Muscle layer of duodenum (tissue), 2 donors: ENCODE measurements around the gene LTBP2.

Experiments used
- H3K27ac ChIP-seq: one replicate; pipeline ENCODE4 v1.7.0; 2013; ENCODE audit warnings: mild to moderate bottlenecking, low read length
- H3K27me3 ChIP-seq: one replicate; pipeline ENCODE4 v1.7.0; 2013; ENCODE audit warnings: low read depth, mild to moderate bottlenecking, control low read depth, low read length
- H3K36me3 ChIP-seq, 2 donors: one replicate each; pipeline ENCODE4 v1.7.0; 2013; ENCODE audit warnings: low read length in 2 of 2, control low read depth in 1 of 2, mild to moderate bottlenecking in 1 of 2; ENCODE audit not compliant: insufficient read depth in 2 of 2, control insufficient read depth in 1 of 2
- H3K4me1 ChIP-seq, 2 donors: one replicate each; pipeline ENCODE4 v1.7.0; 2013; ENCODE audit warnings: low read length in 2 of 2, mild to moderate bottlenecking in 2 of 2, control low read depth in 1 of 2, moderate library complexity in 1 of 2; ENCODE audit not compliant: insufficient read depth in 2 of 2, control insufficient read depth in 1 of 2
- H3K4me3 ChIP-seq, 2 donors: one replicate each; pipeline ENCODE4 v1.7.0; 2013; ENCODE audit warnings: low read length in 2 of 2, low read depth in 1 of 2, mild to moderate bottlenecking in 1 of 2
- H3K9me3 ChIP-seq, 2 donors: one replicate each; pipeline ENCODE4 v1.7.0; 2013; ENCODE audit warnings: low read length in 2 of 2, control low read depth in 1 of 2, mild to moderate bottlenecking in 1 of 2; ENCODE audit not compliant: control insufficient read depth in 1 of 2
- donor health status: healthy.

Gene LTBP2

DNA sequence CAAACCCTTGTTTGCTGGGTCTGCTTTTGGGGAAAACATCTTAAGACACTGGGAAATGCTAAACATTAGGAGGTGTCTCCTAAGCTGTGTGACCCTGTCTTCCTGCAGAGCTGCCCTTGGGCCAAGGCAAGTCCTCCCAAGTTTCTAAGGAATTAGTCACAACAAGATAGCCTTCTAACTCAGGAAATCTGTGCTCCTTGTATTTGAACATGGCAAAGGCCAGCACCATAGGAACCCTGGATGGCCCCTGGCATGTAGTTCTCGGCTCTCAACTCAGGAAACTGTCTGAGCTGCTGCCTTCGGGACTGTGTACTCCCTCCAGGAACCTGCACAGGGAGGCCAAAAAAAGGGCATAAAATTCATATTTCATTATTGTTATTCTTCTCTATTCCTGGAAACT is 37.6 kb upstream of the LTBP2 start:
- Histone ChIP-seq H3K9me3 (no peaks in the 10 kb centered on the region), H3K27me3 (no peaks in the 10 kb centered on the region), H3K4me1 (peaks cover 0 to 5% of the 10 kb centered on the region in 2 donors), H3K36me3 (no peaks in the 10 kb centered on the region), H3K27ac (no peak overlapping the region), H3K4me3 (no peak overlapping the region)

DNA sequence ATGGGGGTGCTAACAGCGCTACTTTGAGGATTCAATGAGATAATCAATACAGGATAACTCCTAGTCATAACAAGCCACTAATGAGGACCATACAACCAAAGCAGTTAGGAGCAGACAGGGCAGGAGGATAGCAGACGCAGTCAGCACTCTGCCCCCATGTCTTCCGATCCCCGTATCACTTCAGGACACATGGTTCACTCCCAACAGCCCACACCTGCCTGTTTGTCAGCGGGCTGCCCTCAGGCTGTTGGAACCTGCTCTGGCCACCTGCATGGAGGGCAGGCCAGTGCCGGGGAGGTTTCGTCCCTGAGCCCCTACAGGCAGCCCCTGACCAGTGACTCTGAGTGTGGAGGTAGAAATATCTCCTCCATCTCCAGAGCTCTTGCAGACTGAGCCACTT is 37.1 kb upstream of the LTBP2 start:
- peaks cover 0 to 5% of the 10 kb centered on the region in 2 donors for H3K4me1 ChIP-seq
- no peaks in the 10 kb centered on the region for H3K9me3 ChIP-seq
- H3K4me3 ChIP-seq: no peak overlapping the region
- H3K27ac ChIP-seq: no peak overlapping the region
- H3K36me3 ChIP-seq: no peaks in the 10 kb centered on the region
- H3K27me3 ChIP-seq: no peaks in the 10 kb centered on the region

DNA sequence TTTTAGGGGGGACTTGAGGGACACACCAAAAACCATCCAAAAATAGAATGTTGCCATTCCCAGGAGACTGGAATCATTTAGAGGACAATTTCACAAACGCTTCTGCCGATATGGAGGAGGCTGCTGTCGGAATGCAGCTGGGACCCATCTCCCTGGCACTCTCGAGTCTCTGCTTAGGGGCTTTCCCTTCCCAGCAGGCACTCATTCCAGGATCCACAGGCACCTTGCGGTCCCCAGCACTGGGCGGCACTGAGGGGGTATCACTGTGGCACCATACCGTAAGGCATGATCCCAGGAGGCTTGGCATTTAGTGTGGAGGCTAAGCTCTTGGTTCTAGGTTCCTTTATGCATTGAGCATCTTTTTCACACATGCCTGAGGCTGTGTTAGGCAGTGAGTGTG is 36.6 kb upstream of the LTBP2 start:
- Histone ChIP-seq H3K4me1 (peaks cover 0 to 5% of the 10 kb centered on the region in 2 donors), H3K27ac (no peak overlapping the region), H3K27me3 (no peaks in the 10 kb centered on the region), H3K36me3 (no peaks in the 10 kb centered on the region), H3K9me3 (no peaks in the 10 kb centered on the region), H3K4me3 (no peak overlapping the region)

DNA sequence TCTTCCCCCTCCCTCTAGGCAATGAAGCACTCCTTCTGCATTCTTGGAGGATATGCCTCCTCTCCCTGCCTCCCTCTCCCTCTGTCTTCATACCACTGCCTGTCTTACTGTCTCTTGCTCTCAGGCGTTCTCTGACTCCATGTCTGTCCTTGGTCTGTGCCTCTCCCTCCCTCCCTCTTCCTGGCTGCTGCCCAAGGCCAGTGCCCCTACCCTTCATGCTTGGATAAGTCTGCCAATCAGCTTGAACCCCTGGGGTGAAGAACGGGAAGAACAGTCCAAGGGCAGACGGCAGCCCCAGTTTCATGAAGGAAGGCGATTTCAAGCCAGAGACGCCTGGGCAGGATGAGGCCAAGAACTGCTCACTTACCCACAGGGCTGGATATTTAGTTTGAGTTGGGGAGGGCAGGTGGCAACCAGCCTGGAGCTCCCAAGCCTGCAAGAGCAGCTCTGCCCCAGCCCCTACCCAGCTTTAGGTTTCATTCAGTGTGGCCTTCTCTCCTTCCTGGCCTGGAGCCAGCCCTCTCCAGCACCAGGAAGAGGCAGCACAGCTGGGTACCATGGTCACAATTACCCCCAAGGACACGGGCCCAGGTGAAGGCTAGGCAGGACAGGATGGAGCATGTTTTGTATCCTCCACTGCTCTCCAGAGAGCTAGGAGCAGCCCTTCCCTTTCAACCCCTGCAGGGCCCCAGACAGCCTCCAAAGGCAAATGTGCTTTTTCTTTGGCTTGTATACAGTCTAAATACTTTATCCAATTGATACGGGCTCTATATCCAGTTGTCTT is 35.8 kb upstream of the LTBP2 start:
- H3K4me3 ChIP-seq: no peak overlapping the region
- H3K36me3 ChIP-seq: no peaks in the 10 kb centered on the region
- no peak overlapping the region for H3K27ac ChIP-seq
- H3K4me1 ChIP-seq: peaks cover 0 to 5% of the 10 kb centered on the region in 2 donors
- no peaks in the 10 kb centered on the region for H3K27me3 ChIP-seq
- no peaks in the 10 kb centered on the region for H3K9me3 ChIP-seq

DNA sequence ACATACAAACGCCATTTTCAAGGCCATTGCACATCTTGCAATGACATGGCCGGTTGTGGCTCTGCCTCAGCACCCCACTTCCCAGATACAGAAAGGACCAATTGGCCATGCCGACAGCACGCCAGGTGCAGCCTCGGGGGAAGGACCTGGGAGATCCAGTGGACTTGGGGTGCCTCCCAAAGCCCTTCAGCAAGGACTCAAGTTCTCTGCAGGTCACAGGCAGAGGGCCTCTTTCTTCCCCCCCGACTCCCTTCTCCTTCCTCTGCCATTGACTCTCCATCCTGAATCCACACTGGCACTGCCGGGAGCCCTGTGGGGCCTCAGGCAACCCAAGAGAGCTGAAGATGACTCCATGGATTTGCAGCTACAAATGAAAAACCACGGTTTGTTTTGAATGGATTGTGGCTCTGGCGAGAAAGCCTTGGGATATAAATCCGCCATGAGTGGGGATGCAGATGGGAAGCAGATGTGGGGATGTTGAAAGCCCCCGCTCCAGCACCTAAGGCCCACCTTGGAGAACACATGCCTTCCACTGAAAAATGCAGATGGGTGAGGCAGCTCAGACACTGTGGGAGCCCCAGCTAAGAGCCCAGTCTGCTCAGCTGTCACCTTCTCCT is 35.1 kb upstream of the LTBP2 start:
- Histone ChIP-seq H3K4me3 (no peak overlapping the region), H3K4me1 (peaks cover 0 to 5% of the 10 kb centered on the region in 2 donors), H3K9me3 (no peaks in the 10 kb centered on the region), H3K27ac (no peak overlapping the region), H3K27me3 (no peaks in the 10 kb centered on the region), H3K36me3 (no peaks in the 10 kb centered on the region)

DNA sequence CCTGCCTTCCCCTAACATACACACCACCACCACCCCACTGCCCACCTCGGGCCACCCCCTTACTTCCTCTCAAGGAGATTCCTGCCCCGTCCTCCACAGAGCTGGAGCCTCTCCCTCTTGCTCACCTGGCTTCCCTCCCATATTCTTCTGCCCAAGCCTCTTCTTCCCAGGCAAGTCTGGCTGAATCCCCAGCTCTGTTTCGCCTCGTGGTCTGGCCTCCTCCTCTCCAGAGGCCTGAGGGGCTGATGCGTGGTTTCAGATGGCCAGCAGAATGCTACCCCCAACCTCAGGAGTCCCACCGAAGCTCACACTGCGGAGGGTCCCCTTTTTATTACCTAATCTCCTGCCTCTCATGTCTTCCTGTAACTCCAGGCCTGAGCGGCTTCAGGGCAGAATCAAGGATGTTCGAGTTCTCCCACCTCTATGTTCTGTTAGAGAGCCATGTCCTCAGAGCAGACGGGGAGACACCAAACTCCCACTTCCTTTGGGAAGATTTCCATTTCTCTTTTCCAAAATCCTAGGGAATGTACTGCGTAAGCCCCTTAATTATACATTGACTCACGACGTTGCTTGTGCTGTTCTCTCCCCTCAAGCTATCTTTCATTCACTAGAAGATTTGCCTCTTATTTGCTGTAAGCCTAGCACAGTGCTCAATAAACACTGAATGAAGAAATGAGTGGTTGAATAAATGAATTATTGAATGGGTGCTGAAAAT is 33.9 kb upstream of the LTBP2 start:
- Histone ChIP-seq H3K4me3 (no peak overlapping the region), H3K27me3 (no peaks in the 10 kb centered on the region), H3K9me3 (no peaks in the 10 kb centered on the region), H3K27ac (no peak overlapping the region), H3K4me1 (peaks cover 0 to 5% of the 10 kb centered on the region in 2 donors), H3K36me3 (no peaks in the 10 kb centered on the region)

DNA sequence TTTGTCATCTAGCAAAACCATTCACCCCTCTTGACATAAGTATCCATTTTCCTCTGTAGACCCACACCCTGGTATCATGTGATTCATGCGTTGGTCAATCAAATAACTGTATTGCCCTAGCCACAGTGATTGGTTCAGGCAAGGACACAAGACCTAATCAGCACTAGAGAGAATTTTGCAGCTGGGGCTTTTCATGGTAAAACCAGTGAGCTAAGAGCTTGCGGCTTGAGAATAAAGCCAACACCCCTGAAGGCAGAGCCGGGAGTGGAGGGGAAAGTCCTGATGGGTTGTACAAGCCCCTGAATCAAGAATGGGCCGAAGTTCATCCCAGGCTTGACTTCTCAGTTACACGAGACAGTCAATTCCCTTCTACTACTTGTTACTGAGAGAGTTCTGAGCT is 33.2 kb upstream of the LTBP2 start:
- no peak overlapping the region for H3K4me3 ChIP-seq
- H3K9me3 ChIP-seq: no peaks in the 10 kb centered on the region
- peaks cover 0 to 5% of the 10 kb centered on the region in 2 donors for H3K4me1 ChIP-seq
- no peaks in the 10 kb centered on the region for H3K27me3 ChIP-seq
- H3K36me3 ChIP-seq: no peaks in the 10 kb centered on the region
- no peak overlapping the region for H3K27ac ChIP-seq

DNA sequence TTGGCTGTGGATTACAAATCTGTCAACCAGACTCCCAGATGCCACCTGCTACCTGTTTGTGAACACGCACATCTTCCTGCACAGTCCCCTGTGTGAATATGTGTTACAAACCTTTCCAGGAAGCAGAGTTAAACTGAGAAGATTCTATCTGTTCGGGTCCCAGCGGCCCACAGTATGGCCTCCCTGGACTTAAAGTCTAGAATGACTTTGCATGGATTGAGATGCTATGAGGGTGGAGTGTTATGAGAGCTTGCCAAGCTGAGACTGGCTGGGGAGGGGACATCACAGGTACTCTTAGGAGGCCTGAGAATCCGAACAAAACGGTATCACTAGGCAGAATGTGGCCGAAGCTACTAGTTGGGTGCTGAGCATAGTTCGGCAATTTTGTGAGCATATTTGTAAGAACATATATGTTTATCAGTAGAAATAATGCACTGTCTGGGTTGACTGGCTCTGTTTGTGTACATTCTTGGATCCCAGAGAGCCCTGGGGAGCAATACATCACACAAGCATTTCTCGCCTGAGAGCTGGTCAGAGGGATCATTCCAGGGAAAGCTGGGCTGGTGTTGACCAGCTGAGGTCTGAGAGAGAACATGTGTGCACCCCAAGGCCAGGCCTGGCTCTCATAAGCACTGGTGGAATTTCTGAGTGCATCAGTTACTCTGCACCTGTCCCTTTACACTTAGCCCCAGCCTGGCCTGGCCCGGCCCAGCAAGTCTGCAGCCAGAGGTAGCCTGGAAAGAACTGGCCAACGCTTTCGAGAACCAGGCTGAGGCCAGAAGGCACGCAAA is 29.8 kb upstream of the LTBP2 start:
- Histone ChIP-seq H3K4me3 (no peak overlapping the region), H3K9me3 (no peaks in the 10 kb centered on the region), H3K27ac (no peak overlapping the region), H3K4me1 (no peaks in the 10 kb centered on the region), H3K36me3 (no peaks in the 10 kb centered on the region), H3K27me3 (peaks cover 6% of the 10 kb centered on the region)

DNA sequence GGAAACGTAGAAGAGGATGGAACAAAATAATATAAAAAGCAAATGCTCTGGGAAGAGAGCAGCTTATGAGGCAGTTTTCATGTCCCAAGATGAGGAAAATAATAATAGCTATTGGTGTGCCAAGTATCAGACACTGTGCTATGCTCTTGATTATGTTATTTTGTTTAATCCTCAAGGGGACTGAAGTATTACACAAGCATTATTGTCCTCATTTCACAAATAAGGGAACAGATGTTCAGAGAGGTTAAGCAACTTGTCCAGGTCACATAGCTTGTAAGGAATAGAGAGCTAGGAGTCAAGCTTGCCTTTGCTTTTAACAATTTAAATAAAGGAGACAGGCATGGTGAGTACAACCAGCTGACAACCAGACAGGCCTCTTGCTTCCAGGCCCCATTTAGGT is 26.9 kb upstream of the LTBP2 start:
- Histone ChIP-seq H3K27me3 (peaks cover 6% of the 10 kb centered on the region), H3K27ac (no peak overlapping the region), H3K9me3 (no peaks in the 10 kb centered on the region), H3K36me3 (no peaks in the 10 kb centered on the region), H3K4me1 (no peaks in the 10 kb centered on the region), H3K4me3 (no peak overlapping the region)

DNA sequence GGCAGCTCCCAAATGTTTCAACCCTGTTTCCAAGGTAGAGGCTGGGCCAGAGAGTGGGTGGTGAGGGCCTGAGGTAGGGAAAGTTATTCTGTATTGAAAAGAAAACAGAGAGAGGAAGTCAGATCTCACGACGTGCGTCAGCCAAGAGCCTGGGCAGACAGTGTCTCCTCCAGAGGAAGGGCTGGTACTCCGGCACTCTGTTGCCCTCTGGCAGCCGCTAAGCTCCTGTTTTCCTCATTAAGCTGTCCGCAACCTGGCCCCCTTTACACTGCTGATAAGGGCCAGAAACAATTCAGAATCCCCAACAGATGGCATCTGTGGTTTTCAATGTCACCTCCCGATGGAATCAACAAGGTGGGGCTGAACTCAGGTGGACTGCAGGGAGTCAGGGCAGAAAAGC is 26.0 kb upstream of the LTBP2 start:
- H3K36me3 ChIP-seq: no peaks in the 10 kb centered on the region
- no peaks in the 10 kb centered on the region for H3K9me3 ChIP-seq
- H3K27ac ChIP-seq: no peak overlapping the region
- no peak overlapping the region for H3K4me3 ChIP-seq
- peaks cover 6% of the 10 kb centered on the region for H3K27me3 ChIP-seq
- no peaks in the 10 kb centered on the region for H3K4me1 ChIP-seq

DNA sequence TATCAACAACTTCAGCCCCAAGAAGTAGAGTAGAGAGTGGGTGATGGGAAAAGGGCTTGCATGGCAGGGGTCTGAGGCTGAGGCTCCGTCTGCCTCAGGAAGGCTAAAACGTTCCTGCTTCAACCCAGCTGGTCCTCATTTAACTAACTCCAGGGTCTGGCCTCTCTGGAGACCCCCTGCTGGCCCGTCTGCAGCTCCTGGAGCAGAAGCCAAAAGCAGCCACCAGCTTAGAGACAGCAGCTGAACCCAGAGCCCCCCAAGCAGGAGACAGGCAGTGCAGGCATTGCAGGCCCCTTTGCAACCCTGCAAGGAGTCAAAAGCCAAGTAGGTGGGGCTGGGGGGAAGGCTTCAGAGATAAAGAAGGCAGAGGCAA is 25.1 kb upstream of the LTBP2 start:
- no peaks in the 10 kb centered on the region for H3K4me1 ChIP-seq
- H3K4me3 ChIP-seq: no peak overlapping the region
- peaks cover 6% of the 10 kb centered on the region for H3K27me3 ChIP-seq
- no peaks in the 10 kb centered on the region for H3K36me3 ChIP-seq
- H3K27ac ChIP-seq: no peak overlapping the region
- H3K9me3 ChIP-seq: no peaks in the 10 kb centered on the region
